ENCODE data around the gene FAM32A. TPM values are rescaled to one million over a fixed set of nuclear protein-coding genes. Genes with fewer than 3 reads are reported as not detected.

FAM32A gene
- total and polyA plus RNA-seq, 2 of the 8 experiments (the other 6 are each of a cell fraction or from before 2014, with no cell fraction given): 75.6 to 105 TPM

- peaks cover 0 to 6% of the 10 kb centered on the region in 2 experiments; a peak in 1 of 4 replicates for H3K79me2 ChIP-seq (ENCODE audit: control insufficient read depth in 1 of 2, insufficient read depth in 2 of 2, low read length in 2 of 2)
- H2BK12ac ChIP-seq (ENCODE audit: low read depth, low read length): no peak within 1 kb of the TSS
- peaks cover 0 to 8% of the 10 kb centered on the region in 2 experiments for H4K20me1 ChIP-seq (replicated peaks in 1 of 2; ENCODE audit: control insufficient read depth in 1 of 2, insufficient read depth in 2 of 2, low read length in 2 of 2)
- peak within 1 kb of the TSS in 3 of 4 experiments; percentile 28 to 67 (median 31); a peak in 5 of 7 replicates for H3K9ac ChIP-seq (replicated peaks in 1 of 4; ENCODE audit: extremely low read depth in 1 of 4, low read depth in 3 of 4, low read length in 3 of 4)
- H3K36me3 ChIP-seq (ENCODE audit: control insufficient read depth in 2 of 4, insufficient read depth in 4 of 4, low read length in 3 of 4): no peaks in the 10 kb centered on the region
- DNase-seq (ENCODE audit: low read depth in 1 of 2, low spot score in 2 of 2) (peak; percentile 97 to 99), FAIRE-seq (no peak)
- H4K91ac ChIP-seq (replicated peaks; ENCODE audit: insufficient read length, low read length): no peak within 1 kb of the TSS
- H3K79me1 ChIP-seq (ENCODE audit: low read depth, low read length): peaks cover 6% of the 10 kb centered on the region
- H3K56ac ChIP-seq (replicated peaks; ENCODE audit: insufficient read length, low read depth, low read length): peak within 1 kb of the TSS; percentile 24
- ChIA-PET CTCF (ENCODE audit: partially characterized antibody) (interaction anchor here (0.6 to 1.1 kb wide), 2 partner anchors 11 to 12 kb away, joined by 5 read pairs; no protein-coding TSS in a partner anchor), POLR2A (ENCODE audit: partially characterized antibody) (interaction anchor here (1.2 to 3.3 kb wide), 3 partner anchors 10 to 122 kb away, joined by 4 to 25 read pairs (median 7); partner anchors contain the start of genes FAM32A and TPM4)
- H3K4me2 ChIP-seq (ENCODE audit: insufficient read depth in 1 of 2, low read depth in 2 of 2, low read length in 2 of 2): peak within 1 kb of the TSS; percentile 56 to 81
- peak within 1 kb of the TSS; percentile 93; the same call in 1 of the 2 replicates for H4K8ac ChIP-seq (ENCODE audit: extremely low read depth, insufficient read depth, low read length)
- H3K14ac ChIP-seq (ENCODE audit: insufficient read length): no peak within 1 kb of the TSS
- H3K23ac ChIP-seq (ENCODE audit: insufficient read length): no peak within 1 kb of the TSS
- no peak within 1 kb of the TSS for H2BK20ac ChIP-seq (ENCODE audit: low read length)
- no peaks in the 10 kb centered on the region for H3K27me3 ChIP-seq (replicated peaks in 1 of 4; ENCODE audit: control insufficient read depth in 3 of 4, extremely low read depth in 1 of 4, insufficient read depth in 3 of 4, low read length in 3 of 4)
- H2BK15ac ChIP-seq (ENCODE audit: low read length): no peak within 1 kb of the TSS
- H2BK5ac ChIP-seq (ENCODE audit: low read depth, low read length): peak within 1 kb of the TSS; percentile 81; the same call in 1 of the 2 replicates
- H3K23me2 ChIP-seq (ENCODE audit: low read depth, low read length): peaks cover 8% of the 10 kb centered on the region; the same call in 1 of the 2 replicates
- peak within 1 kb of the TSS; percentile 91 for H3K4ac ChIP-seq (replicated peaks; ENCODE audit: insufficient read length, low read depth, low read length)
- H4K5ac ChIP-seq (ENCODE audit: insufficient read length, low read depth, low read length): peak within 1 kb of the TSS; percentile 77
- peak within 1 kb of the TSS; percentile 73 for H2AFZ ChIP-seq (ENCODE audit: low read length)
- H3K18ac ChIP-seq (ENCODE audit: extremely low read depth, low read length): peak within 1 kb of the TSS; percentile 71
- WGBS, 2 experiments (ENCODE audit: extremely low coverage in 1 of 2, insufficient coverage in 1 of 2, insufficient read length in 1 of 2, insufficient replicate concordance in 2 of 2, low coverage in 1 of 2, low lambda C conversion rate in 2 of 2, missing lambda C conversion rate in 1 of 2): 1% methylated on average over 58 of the region's 65 CpGs; no CpG with 5 or more reads in 1 of the 2 experiments
- no peaks in the 10 kb centered on the region; a peak in 1 of 7 replicates for H3K4me1 ChIP-seq (replicated peaks in 1 of 4; ENCODE audit: control insufficient read depth in 3 of 4, insufficient read depth in 4 of 4, low read length in 3 of 4)
- peak within 1 kb of the TSS; percentile 4; the same call in 1 of the 2 replicates for H3K27ac ChIP-seq (ENCODE audit: low read depth, low read length)
- no peak within 1 kb of the TSS for H2BK120ac ChIP-seq (replicated peaks; ENCODE audit: low read depth, low read length)
- H3K4me3 ChIP-seq (ENCODE audit: extremely low read depth in 1 of 4, insufficient read depth in 2 of 4, low read depth in 3 of 4, low read length in 4 of 4): peak within 1 kb of the TSS; percentile 73 to 92 (median 81)
- no peak within 1 kb of the TSS for H2AK5ac ChIP-seq (ENCODE audit: low read depth, low read length)
- H3K9me3 ChIP-seq (ENCODE audit: insufficient read depth in 2 of 2, low read depth in 1 of 2, low read length in 1 of 2): no peaks in the 10 kb centered on the region
- TF ChIP-seq SAP30 (IDR thresholded peaks at IDR 0.05; ENCODE audit: insufficient read depth, insufficient replicate concordance, low read length) (no peak), FOSL1 (IDR thresholded peaks at IDR 0.05; ENCODE audit: insufficient read depth, low read depth, low read length) (no peak), NANOG (IDR thresholded peaks at IDR 0.05; ENCODE audit: insufficient read depth, low read depth, low read length, poor library complexity, severe bottlenecking) (no peak), CTCF (IDR thresholded peaks at IDR 0.05; ENCODE audit: control extremely low read depth in 1 of 3, insufficient read depth in 1 of 3, low read depth in 1 of 3, low read length in 3 of 3) (no peak), TEAD4 (IDR thresholded peaks at IDR 0.05; ENCODE audit: low read depth, low read length) (no peak), ATF2 (IDR thresholded peaks at IDR 0.05; ENCODE audit: low read length) (no peak)
Observed at GRCh38 chr19:16197622-16198369, 12.6 kb downstream of the FAM32A start, which contains the start of gene AP1M1. AP1M1 (plus strand) TSS chr19:16197911; CDS start chr19:16198027, 116 bp downstream.

Data from H1 (cell line).